Epithelial cell of esophagus (primary cell): ENCODE measurements around the gene ARID1B.
A peak's percentile ranks its signal among the peaks of the same experiment; 100 is the strongest.

Experiments used
- DNase-seq: peaks from one replicate; pipeline ENCODE4 v3.0.0; 2010; ENCODE audit warnings: low read depth
- H3K4me3 ChIP-seq: 2 replicates; pipeline ENCODE4 v1.5.1; 2011; ENCODE audit warnings: mild to moderate bottlenecking, low read length, control low read depth
- CTCF ChIP-seq: IDR thresholded peaks from 2 replicates; pipeline ENCODE4 v1.5.1; 2011; ENCODE audit warnings: low read depth, mild to moderate bottlenecking, low read length, control low read depth, inconsistent platforms; ENCODE audit not compliant: insufficient read depth; ENCODE audit errors: missing control alignments

Gene ARID1B

GRCh38 chr6:157072128-157072527 lies 294.9 kb downstream of the ARID1B start:
- no peak overlapping the region for H3K4me3 ChIP-seq
- TF ChIP-seq CTCF, result no peak
- DNase-seq, result no peak

GRCh38 chr6:157073596-157073995 lies 296.4 kb downstream of the ARID1B start:
- no peak overlapping the region for H3K4me3 ChIP-seq
- no peak for DNase-seq
- TF ChIP-seq CTCF, result no peak

GRCh38 chr6:157074969-157075368 lies 297.8 kb downstream of the ARID1B start:
- no peak for DNase-seq
- no peak overlapping the region for H3K4me3 ChIP-seq
- no peak for TF ChIP-seq CTCF

- no peak for TF ChIP-seq CTCF
- DNase-seq, result peak; percentile 43
These were observed 298.6 kb downstream of the ARID1B start for GRCh38 chr6:157075549-157076450.

GRCh38 chr6:157076451-157076822 lies 299.3 kb downstream of the ARID1B start:
- H3K4me3 ChIP-seq, result no peak overlapping the region
- TF ChIP-seq CTCF, result no peak
- DNase-seq, result no peak

More at GRCh38 chr6:157075549-157076450, 298.6 kb downstream of the ARID1B start:
- H3K4me3 ChIP-seq, result no peak overlapping the region

GRCh38 chr6:157077251-157077650 lies 300.1 kb downstream of the ARID1B start:
- H3K4me3 ChIP-seq, result no peak overlapping the region
- no peak for TF ChIP-seq CTCF
- DNase-seq, result no peak

GRCh38 chr6:157078326-157078725 lies 301.1 kb downstream of the ARID1B start:
- no peak for TF ChIP-seq CTCF
- DNase-seq, result no peak
- H3K4me3 ChIP-seq, result no peak overlapping the region
